ENCODE results near the gene SYNE4.
"Not testable (repeated sequence)": the region's sequence is repeated elsewhere in the genome, so short reads cannot be mapped to it uniquely, and the experiment has no call there.

Gene SYNE4

GRCh38 chr19:35990771-35991730 is 17.6 kb downstream of the SYNE4 start:
- no peak for DNase-seq (ENCODE audit: low spot score)

GRCh38 chr19:35990156-35990555 is 18.5 kb downstream of the SYNE4 start:
- DNase-seq (ENCODE audit: low spot score), result no peak

GRCh38 chr19:35988824-35989223 is 19.8 kb downstream of the SYNE4 start:
- no peak for DNase-seq (ENCODE audit: low spot score)

GRCh38 chr19:35987571-35987896 is 21.1 kb downstream of the SYNE4 start:
- no peak for DNase-seq (ENCODE audit: low spot score)

- DNase-seq (ENCODE audit: low spot score), result peak; percentile 51
Measured at GRCh38 chr19:35986664-35987570, 21.7 kb downstream of the SYNE4 start.

- no peak for DNase-seq (ENCODE audit: low spot score)
Measured at GRCh38 chr19:35986111-35986510, 22.5 kb downstream of the SYNE4 start.

GRCh38 chr19:35983177-35983576 is 25.4 kb downstream of the SYNE4 start:
- no peak for DNase-seq (ENCODE audit: low spot score)

GRCh38 chr19:35980997-35981396 is 27.6 kb downstream of the SYNE4 start:
- not testable (repeated sequence) for DNase-seq (ENCODE audit: low spot score)

GRCh38 chr19:35978832-35979365 is 29.7 kb downstream of the SYNE4 start:
- no peak for DNase-seq (ENCODE audit: low spot score)

- DNase-seq (ENCODE audit: low spot score), result no peak
Measured at GRCh38 chr19:35978271-35978670, 30.3 kb downstream of the SYNE4 start.

GRCh38 chr19:35977446-35978222 is 31.0 kb downstream of the SYNE4 start:
- peak; percentile 86 for DNase-seq (ENCODE audit: low spot score)

- peak; percentile 49 for DNase-seq (ENCODE audit: low spot score)
Measured at GRCh38 chr19:35975608-35976214, 32.9 kb downstream of the SYNE4 start.

- DNase-seq (ENCODE audit: low spot score), result peak; percentile 33
Measured at GRCh38 chr19:35973487-35973886, 35.1 kb downstream of the SYNE4 start.

- DNase-seq (ENCODE audit: low spot score), result no peak
Measured at GRCh38 chr19:35966771-35967170, 41.8 kb downstream of the SYNE4 start.

- DNase-seq (ENCODE audit: low spot score), result no peak
Measured at GRCh38 chr19:35963514-35963913, 45.1 kb downstream of the SYNE4 start.

- DNase-seq (ENCODE audit: low spot score), result no peak
Measured at GRCh38 chr19:35960432-35960972, 48.1 kb downstream of the SYNE4 start.

GRCh38 chr19:35959968-35960320 is 48.7 kb downstream of the SYNE4 start:
- no peak for DNase-seq (ENCODE audit: low spot score)

GRCh38 chr19:35959040-35959967 is 49.3 kb downstream of the SYNE4 start:
- no peak for DNase-seq (ENCODE audit: low spot score)

GRCh38 chr19:35958660-35959039 is 50.0 kb downstream of the SYNE4 start:
- no peak for DNase-seq (ENCODE audit: low spot score)

GRCh38 chr19:35957411-35957810 is 51.2 kb downstream of the SYNE4 start:
- DNase-seq (ENCODE audit: low spot score), result not testable (repeated sequence)
